NCI-H226 (cell line): ENCODE measurements around the gene ZSWIM1.
A peak's percentile ranks its signal among the peaks of the same experiment; 100 is the strongest.

ENCODE experiments used
- DNase-seq: peaks from one replicate; pipeline ENCODE4 v3.0.0-alpha.2; 2015

Gene ZSWIM1

DNA sequence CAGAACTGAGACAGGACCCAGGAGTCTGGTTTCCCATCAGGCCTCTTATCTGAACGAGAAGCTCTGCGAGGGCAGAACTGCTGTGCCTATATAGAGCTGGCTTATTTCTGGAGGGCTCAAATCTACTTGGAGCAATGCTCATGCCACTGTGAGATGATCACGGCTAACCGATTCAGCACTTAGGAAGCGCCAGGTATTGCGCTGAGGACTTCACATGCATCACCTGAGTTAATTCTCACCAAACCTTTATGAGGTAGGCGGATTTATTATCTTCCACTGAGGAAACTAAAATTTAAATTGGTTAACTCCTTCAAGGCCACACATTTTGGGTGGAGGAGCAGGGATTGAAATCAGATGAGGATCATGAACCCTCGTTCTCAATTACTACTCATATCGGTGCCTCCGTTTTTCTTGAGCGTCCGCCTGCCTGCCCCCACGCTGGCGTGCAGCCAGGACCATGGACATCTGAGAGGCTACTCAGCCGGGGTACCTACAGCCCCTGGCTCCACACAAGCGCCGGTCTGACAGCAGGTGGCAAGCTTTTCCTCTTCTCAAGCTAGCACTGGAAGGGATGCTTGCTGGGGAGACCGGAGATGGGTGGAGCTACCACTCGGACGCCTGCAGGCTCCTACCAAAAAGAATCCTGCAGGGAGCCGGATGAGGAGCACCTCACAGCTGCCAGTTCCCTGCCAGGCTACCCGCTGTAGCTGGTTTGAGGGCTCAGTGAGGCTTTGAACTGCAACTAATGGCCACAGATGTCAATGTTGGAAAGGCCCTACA lies 52.4 kb downstream of the ZSWIM1 start:
- peak; percentile 82 for DNase-seq

DNA sequence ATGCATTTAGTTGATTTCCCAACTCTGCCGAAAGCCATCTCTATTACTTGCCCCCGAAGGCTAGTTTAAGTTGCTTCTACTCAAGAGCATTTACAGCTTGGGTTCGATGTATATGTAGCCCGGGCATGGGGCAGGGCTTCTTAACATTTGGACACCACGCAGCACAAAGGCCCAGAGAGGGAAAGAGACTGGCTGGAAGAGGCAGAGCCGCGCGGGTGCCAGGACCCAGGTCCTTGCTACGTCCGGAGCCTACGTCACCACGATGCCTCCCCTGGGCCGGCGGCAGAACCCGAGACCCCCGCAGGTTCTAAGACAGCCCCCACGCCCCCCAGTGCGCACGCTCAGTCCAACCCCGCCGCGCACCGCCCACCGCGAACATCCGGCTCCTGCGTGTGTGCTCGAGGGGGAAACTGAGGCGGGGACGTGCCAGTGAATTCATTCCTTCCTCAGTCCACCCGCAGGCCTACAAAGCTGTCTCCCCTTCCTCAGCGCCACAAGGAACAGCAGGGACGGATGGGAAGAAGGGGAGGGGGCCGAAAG lies 53.1 kb downstream of the ZSWIM1 start:
- peak; percentile 53 for DNase-seq
